COLO829 (cell line): Measurements from ENCODE around the gene VWA1.
"Not testable (repeated sequence)": the region's sequence is repeated elsewhere in the genome, so short reads cannot be mapped to it uniquely, and the experiment has no call there.

ENCODE experiments used
- DNase-seq: peaks from one replicate; pipeline ENCODE4 v3.0.0; 2012; ENCODE audit warnings: low spot score

VWA1 gene

GRCh38 chr1:1422465-1423244 lies 12.8 kb upstream of the VWA1 start:
- no peak for DNase-seq

GRCh38 chr1:1423245-1423597 lies 12.3 kb upstream of the VWA1 start:
- DNase-seq: no peak

- no peak for DNase-seq
These were observed 10.8 kb upstream of the VWA1 start for GRCh38 chr1:1424707-1425106.

GRCh38 chr1:1425426-1425752 lies 10.1 kb upstream of the VWA1 start:
- DNase-seq: no peak

GRCh38 chr1:1425753-1426495 lies 9.6 kb upstream of the VWA1 start:
- no peak for DNase-seq

- no peak for DNase-seq
These were observed 8.9 kb upstream of the VWA1 start for GRCh38 chr1:1426496-1427105.

GRCh38 chr1:1427106-1427819 lies 8.2 kb upstream of the VWA1 start:
- DNase-seq: no peak

- no peak for DNase-seq
These were observed 7.7 kb upstream of the VWA1 start for GRCh38 chr1:1427820-1428148.

- DNase-seq: no peak
These were observed 7.3 kb upstream of the VWA1 start for GRCh38 chr1:1428174-1428573.

GRCh38 chr1:1428967-1429366 lies 6.5 kb upstream of the VWA1 start:
- not testable (repeated sequence) for DNase-seq

- DNase-seq: no peak
These were observed 5.8 kb upstream of the VWA1 start for GRCh38 chr1:1429671-1430073.

GRCh38 chr1:1430114-1430982 lies 5.1 kb upstream of the VWA1 start:
- no peak for DNase-seq

GRCh38 chr1:1430992-1431844 lies 4.3 kb upstream of the VWA1 start:
- DNase-seq: no peak

- DNase-seq: no peak
These were observed 3.6 kb upstream of the VWA1 start for GRCh38 chr1:1431845-1432273.

- no peak for DNase-seq
These were observed 3.1 kb upstream of the VWA1 start for GRCh38 chr1:1432274-1432950.

GRCh38 chr1:1432951-1433803 lies 2.3 kb upstream of the VWA1 start:
- DNase-seq: peak; percentile 68

- DNase-seq: no peak
These were observed 1.7 kb upstream of the VWA1 start for GRCh38 chr1:1433804-1434130.

GRCh38 chr1:1434131-1434823 lies 1.2 kb upstream of the VWA1 start:
- no peak for DNase-seq

GRCh38 chr1:1434824-1435105 lies 725 bp upstream of the VWA1 start:
- no peak for DNase-seq
